Mammary epithelial cell (primary cell): ENCODE results near the gene ADCK2.
"Not testable (repeated sequence)": the region's sequence is repeated elsewhere in the genome, so short reads cannot be mapped to it uniquely, and the experiment has no call there.

Experiments used
- CTCF ChIP-seq, 2 donors: IDR thresholded peaks in 1 of 2; conservative IDR thresholded peaks in 1 of 2; 2 replicates each; pipeline ENCODE4 v1.5.1; 2011 to 2012; ENCODE audit warnings: inconsistent platforms in 2 of 2, low read length in 2 of 2, mild to moderate bottlenecking in 2 of 2, control low read depth in 1 of 2, low read depth in 1 of 2; ENCODE audit not compliant: insufficient read depth in 1 of 2; ENCODE audit errors: extremely low read depth in 1 of 2
- EZH2 ChIP-seq: IDR thresholded peaks from 2 replicates; pipeline ENCODE4 v1.6.1; 2012; ENCODE audit warnings: low read length, inconsistent platforms, borderline replicate concordance

GRCh38 chr7:140669862-140670261 is 2.9 kb upstream of the ADCK2 start:
- not testable (repeated sequence) for TF ChIP-seq EZH2; CTCF (conservative IDR thresholded peaks at IDR 0.05 in 1 of 2, IDR thresholded peaks at IDR 0.05 in 1 of 2; ENCODE audit: extremely low read depth in 1 of 2, insufficient read depth in 1 of 2, low read depth in 1 of 2, low read length in 2 of 2)
